GM12891 (cell line): ENCODE measurements around the gene GRIA3.

ENCODE experiments used
- POLR2A ChIP-seq: IDR thresholded peaks from 2 replicates; pipeline ENCODE4 v1.6.1; 2011; ENCODE audit warnings: low read depth, low read length, control low read depth
- POLR2AphosphoS5 ChIP-seq: IDR thresholded peaks from 2 replicates; pipeline ENCODE4 v1.6.1; 2011; ENCODE audit warnings: low read depth, low read length, control low read depth
- SPI1 ChIP-seq: IDR thresholded peaks from 2 replicates; pipeline ENCODE4 v1.6.1; 2011; ENCODE audit warnings: low read depth, low read length, control low read depth

DNA sequence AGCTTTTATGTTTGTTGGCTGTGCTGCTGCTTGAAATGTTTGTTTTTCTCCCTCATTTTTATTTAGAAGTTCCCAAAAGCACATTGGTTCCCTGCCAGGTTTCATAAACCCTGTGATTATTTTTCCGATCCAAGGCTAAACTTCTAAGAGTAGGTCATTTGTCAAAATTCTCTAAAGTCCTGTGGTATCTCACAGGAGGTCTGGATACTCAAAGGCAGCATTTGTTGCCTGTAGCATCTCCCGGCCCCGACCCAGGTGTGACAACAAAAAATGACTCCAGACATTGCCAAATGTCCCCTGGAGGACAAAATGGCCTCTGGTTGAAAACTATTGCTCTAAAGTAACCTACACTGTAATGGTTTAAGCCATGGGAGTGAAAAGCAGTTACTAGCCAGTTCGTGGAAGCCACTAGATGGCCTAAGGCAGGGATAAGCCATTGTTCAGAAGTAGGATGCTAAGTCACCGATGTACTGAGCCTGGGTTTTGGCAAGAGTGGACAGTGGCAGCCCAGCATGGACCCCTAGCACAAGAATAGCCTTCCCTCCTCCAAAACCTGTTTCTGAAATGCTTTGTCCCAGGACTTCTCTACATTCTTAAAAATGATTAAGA, 292.6 kb downstream of the GRIA3 start:
- TF ChIP-seq SPI1 (no peak), POLR2A (no peak), POLR2AphosphoS5 (no peak)
